NCI-H345 (cell line): Measurements from ENCODE around the gene SSTR5.

ENCODE experiments used
- DNase-seq: peaks from one replicate; lab custom pipeline; 2025; lab: John Stamatoyannopoulos, UW

Gene SSTR5

DNA sequence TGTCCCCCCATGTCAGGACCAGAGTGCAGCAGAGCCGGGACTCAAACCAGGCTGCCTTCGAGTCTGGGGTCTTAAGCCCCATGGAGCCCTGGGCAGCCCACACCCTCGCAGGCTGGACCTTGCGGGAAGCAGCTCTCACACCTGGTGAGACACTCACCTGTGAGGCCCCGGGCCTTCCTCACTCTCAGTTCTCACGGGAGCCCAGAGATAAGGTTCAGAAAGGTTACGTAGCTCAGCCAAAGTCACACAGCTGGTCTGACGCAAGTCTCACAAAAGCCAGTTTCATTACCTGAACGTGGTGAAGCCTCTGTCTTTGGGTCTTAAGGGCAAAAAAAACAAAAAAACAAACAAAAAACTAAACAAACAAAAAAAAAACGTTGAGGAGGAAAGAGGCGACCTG is 32.8 kb upstream of the SSTR5 start:
- DNase-seq = no peak

DNA sequence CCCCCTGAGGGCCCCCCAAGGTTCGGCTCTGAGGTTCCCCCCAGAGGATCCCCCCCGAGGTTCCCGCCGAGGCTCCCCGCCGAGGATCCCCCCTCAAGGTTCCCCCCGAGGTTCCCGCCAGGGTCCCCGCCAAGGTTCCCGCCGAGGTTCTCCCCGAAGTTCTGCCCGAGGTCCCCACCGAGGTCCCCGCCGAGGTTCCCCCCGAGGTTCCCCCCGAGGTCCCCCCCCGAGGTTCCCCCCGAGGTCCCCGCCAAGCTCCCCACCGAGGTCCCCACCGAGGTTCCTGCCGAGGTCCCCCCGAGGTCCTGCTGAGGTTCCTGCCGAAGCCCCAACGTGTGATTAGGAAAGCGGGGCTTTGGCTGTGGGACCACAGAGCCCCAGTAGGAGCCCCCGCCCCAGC is 32.2 kb upstream of the SSTR5 start:
- DNase-seq = no peak

DNA sequence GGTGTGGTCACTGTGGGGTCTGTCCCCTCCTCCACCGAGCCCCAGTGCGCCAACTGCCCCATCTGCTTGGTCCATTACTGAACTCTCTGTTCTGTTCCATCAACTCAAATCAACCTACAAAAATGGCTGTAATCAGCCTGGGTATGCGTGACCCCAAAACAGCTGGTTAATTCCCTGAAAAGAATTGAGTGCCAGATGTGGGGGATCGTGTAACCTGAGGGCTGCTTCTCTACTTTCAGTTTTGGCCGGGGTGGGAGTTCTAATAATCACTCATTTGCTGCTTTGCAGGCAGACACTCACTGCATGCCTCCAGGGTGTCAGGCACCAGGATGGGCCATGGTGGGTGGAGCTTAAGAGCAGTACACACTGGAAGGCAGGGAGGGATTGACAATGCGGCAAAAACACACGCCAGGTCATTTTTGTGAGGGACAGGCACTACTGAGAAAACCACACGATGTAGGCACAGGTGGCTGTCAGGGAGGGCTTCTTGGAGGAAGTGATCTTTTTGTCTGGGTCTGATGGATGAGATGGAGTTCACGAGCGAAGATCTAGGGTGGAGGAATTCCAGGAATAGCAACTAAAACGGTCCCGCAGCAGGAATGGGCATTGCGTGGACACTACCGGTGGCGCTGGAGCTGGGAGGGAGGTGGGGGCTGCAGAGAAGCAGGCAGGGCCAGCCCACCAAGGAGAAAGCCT is 30.4 kb upstream of the SSTR5 start:
- no peak for DNase-seq

DNA sequence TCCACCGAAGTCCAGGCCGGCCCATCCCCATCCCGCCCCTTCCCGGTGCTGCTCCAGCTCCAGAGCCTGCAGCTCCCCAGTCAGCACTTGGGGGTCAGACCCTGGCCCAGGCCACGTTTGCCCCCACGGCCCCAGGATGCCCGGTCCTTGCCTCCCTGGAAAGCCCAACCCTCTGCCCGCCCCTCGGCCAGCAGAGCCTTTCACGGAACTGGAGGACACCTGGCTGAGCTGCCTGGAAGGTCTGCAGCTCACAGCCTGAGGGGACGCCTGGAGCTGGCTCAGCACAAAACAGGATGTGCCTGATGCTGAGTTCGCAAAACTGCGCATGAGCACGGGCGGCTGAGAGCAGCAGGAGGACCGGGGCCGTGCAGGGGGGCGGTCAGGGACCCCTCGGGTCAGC is 29.7 kb upstream of the SSTR5 start:
- DNase-seq = peak; percentile 76

DNA sequence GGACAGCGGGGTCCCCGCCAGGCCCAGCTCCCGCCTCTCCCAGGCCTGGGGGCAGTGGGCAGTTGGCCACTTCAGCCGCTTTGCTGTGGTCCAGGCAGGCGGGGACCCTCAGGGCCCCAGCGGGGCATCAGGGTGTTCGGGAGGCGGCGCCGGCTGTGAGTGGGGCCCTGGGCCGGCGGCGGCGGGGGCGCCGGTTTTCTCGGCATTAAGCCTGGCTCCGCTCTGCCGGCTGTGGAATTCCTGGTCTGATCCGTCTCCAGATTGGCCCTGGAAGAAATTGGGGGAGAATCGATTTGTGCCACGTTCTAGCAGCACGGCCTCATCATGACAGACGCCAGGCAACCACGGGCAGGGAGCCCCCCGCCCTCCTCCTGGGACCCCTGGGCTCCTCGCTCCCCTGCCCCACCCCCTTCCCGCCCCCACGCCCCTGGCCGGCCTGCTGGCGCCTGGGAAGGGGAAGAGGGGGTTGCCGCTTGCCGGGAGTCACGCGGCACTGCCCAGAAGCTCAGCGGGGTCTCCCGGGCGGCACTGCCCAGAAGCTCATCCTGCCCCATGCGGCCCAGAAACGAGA is 28.6 kb upstream of the SSTR5 start:
- no peak for DNase-seq

DNA sequence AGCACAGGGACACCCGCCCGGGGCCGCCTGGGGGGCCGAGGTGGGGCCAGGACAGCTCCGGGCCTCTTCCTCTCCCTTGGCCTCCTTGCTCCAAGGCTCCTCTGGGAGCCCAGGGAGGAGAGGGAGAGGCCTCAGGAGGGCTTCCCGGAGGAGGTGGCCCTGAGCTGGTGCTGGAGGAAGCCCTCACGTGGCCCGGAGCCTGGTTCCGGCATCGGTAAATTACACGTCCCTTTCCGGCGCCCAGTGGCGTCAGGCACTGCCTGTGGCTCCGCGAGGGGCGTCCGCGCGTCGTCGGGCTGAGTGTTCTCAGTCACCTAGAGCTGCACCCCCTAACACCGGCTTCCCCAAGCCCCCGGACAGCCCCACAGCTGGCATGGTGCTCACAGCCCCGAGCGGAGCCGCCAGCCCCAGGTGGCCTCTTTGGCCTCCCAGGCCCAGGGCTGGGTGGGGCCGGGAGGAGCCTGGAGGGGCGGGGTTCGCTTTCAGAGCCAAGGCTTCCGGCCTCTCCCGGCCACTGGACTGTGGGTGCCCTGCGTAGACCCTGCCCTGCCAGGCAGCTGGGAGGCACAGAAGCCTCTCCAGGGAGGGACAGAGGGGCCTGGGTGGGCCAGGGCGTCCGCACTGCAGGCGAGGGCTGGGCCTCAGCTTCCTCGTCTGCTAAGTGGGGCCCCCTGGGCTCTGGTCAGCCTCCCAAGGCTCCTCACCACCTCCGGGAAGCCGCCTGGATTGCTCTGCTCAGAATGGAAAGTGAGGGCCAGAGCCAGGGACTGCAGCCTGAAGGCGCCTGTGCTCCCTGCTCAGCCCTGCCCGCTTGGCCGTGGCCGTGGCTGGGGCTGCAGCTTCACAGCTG is 27.9 kb upstream of the SSTR5 start:
- no peak for DNase-seq

DNA sequence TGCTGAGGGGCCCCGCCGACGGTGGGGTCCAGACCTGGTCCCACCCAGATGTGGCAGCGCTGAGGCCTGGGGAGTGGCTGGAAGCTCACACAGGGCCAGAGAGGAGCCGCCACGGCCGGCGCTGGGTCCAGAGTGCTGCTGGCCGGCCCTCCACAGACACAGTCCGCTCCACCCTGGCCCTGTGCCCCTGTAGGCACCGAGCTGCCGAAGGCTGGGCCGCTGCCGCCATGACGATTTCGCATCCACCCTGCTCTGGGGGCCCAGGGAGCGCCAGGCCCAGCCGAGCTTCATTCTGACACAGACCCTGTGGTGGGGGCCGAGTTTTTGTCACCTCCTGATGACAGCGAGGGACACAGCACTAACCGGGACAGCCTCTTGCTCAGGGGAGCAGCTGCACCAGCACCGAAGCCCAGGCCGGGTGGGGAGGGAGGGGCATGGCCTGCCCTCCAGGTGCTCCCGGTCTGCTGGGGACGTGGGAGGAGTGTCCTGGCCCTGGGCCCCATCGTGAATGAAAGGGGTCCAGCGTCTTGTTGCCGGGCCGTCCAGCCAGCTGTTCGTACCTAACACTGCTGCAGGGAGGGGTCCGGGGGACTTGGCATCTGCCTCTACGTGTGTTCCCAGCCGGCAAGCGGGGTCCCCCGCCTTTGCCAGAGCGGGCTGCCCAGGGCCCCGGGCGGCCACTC is 27.1 kb upstream of the SSTR5 start:
- DNase-seq = no peak

DNA sequence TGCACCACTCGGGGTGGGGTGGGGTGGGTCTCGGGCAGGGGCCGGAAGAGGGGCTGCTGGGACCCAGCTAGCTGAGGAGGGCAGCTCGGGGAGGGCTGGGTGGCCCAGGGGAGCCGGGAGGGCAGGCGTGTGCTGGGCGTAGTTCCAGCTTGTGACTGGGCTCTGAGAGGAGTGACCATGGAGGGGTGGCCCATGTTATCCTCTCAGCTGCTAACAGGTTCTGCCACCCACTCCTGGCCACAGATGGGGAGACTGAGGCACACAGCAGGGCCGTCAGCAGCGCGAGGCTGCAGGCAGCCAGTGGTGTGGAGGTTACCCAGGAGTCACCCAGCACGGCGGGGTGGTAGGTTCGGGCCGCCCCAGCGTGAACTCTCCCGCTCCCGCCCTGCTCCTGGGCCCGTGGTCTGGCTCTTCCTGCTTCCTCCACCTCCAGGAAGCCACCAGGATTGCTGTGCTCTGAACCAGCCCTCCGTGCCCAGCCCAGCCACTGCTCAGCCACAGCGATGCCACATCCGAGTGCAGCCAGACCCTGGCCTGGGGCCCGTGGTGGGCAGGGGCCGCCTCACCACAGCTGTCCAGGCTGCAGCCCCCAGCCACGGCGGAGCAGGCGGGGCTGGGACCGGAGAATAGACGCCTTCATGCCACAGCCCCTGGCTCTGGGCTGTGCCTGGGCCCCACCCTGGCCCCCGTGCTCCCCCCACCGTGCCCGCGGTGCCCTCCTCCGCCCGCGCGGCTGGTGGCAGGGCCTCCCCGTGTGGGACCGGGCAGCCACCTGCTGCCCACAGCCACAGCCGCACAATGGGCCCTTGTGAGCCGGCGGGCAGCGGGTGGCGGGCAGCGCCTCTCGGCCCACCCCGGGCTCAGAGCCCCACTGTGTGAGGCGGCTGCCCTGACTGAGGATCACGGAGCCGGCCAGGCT is 26.3 kb upstream of the SSTR5 start:
- no peak for DNase-seq

DNA sequence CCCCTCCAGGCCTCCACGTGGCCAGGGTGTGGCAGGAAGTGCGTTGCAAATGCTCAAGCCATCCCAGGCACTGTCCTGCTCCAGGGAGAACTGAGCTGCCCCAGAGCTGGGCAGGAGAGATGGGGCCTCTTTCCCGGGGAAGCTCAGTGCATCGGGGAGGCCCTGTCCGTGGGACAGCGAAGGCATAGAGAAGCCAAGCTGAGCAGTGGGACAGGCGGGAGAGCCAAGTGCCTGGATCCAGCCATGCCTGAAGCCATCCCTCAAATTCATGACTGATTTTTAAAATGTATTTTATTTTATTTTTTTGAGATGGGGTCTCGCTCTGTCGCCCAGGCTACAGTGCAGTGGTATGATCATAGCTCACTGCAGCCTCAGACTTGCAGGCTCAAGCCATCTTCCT is 25.4 kb upstream of the SSTR5 start:
- DNase-seq = no peak

DNA sequence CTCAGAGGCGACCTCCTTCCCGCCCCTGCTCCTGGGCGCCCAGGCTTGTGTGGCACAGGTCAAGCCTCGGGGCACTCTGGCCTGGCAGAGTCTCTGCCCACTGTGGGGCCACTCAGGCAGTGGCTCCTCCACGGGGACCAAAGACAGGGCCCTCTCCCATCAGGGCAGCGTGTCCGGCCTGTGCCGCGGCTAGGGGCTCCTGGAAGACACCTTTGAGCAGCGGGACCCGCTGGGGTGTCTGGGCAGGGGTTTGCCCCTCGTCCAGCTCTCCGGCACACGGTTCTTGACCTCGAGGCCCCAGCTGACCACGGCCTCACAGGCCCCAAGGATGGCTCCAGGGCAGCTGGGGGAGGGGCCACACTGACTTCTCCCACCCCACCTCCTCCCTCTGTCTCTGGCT is 24.7 kb upstream of the SSTR5 start:
- no peak for DNase-seq

DNA sequence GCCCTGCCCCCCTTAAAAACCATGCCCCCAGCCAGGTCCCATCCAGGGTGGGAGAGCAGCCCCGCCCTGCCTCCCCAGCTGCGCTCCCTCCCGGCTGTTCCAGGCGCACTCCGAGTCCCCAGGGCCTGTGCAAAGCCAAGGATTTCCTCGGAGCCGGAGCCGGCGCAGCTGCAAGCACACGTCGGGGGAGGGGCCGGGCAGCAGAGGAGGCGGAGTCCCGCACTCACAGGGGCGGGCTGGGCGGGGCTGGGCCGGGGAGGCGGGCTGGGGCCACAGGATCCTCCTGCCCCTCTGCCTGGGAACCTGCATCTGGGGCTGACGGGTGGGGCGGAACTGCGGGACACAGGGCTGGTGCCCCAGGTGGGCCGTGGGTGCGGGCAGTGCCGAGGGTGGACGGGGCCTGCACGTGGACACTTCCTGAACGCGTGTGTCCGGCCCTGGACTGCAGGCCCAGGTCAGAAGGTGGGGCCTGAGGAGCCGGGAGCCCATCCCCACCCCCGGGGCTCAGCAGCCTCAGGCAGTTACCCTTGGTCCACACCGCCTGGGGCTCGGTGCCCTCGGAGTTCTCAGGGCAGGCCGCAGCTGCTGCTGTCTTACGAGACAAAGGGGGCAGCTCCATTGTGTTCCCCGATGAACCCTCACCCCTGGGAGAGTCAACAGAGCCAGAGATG is 24.0 kb upstream of the SSTR5 start:
- peak; percentile 61 for DNase-seq

DNA sequence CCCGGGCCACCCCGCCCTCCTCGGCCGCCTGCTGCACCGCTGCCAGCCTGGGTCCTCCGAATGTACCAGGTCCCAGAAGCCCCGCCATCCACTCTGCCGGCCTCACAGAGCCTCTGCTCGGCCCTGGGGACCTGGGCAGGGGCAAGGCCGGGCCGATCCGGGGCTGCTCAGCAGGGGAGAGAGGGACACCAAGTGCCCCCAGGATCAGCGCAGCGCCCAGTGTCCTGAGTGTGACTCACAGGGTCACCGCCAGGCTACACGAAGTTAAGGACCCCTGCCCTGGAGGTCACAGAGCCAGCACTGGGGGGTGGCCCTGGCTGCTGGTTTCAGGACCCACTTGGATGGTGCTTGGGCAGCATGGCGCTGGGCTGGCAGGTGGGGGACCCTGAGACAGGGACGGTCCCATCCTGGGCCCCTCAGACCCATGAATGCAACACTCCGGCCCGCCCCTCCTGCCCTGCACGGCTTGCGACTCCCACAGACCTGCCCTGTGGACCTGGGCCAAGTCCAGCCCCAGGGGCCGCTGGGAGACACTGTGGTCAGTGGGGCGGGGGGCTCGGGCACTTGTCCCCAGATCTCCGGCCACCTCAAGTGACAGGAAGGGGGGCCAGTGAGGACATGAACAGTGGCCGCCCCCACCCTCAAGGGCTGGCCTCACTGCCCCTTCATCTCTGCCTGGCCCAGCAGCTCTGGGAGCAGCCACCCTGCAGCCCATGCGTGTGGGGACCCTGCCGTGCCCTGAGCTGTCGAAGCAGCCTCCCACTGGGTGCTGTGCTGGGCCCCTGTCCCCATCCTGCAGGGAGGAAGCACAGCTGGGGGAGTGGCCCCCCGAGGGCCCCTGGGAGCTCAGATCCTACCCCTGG is 23.2 kb upstream of the SSTR5 start:
- no peak for DNase-seq

DNA sequence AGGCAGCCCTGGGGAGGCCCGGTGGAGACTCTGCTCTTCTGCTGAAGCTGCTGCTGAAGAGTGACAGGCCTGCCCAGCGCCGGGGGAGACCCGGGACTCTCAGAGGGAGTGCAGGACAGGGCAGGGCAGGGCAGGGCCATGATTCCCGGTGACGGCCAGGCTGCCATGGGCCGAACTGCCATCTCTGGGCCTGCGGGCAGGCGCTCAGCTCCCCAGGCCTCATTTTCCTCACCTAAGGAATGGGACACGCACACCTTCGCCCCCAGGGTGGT is 22.6 kb upstream of the SSTR5 start:
- DNase-seq = no peak

DNA sequence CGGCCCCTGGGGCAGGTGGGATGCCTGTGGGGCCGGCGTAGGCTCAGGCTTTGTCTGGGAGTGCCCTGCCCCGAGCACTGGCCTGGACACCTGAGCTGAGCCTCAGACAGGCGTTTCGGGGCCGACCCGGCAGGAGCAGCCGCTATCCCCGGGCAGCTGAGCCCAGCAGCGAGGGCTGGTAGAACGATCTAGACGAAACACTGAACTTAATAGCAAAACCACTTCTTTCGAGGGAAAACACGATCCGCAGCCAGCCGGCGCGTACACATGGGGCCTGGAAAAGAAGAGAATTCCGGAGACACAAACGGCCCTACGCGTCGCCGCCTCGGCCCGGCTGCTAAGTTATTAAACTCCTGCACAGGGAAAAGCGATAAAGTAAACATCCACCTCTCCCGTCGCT is 22.0 kb upstream of the SSTR5 start:
- no peak for DNase-seq

DNA sequence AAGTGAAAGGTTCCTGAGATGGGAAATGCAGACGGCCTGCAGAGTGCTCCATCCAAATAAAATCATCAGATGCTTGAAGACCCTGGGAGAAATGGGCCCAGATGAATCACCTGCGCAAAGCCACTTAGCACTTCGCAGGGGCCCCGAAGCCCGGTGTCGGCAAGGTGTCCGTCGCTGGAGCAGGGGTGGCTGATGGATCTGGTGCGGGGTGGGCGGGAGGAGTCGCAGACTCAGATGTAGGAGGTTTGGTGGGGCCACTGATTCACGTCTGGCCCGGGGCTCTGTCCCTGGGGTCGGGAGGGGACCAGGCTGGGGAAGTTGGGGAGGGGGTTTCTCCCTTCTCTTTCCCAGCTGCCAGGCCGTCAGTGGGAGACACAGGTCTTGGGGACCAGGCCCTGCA is 21.6 kb upstream of the SSTR5 start:
- DNase-seq = no peak

DNA sequence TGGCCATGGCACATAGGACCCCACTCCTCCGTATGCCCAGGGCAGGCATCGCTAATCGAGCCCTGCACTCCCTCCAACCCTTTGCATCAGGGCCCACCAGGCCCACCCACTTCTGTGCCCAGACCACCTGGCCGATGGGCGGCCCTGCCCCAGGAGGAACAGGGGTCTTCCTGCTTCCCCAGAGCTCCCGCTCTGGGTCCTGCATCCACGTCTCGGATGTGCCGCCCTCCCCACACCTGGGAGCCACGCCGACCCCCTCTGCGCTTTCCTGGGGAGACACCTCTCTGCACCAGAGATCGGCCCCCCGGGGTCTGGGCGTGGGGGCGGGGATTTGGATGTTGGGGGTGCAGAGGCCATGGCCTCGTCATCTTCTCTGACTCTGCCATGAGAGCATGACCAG is 21.1 kb upstream of the SSTR5 start:
- no peak for DNase-seq

DNA sequence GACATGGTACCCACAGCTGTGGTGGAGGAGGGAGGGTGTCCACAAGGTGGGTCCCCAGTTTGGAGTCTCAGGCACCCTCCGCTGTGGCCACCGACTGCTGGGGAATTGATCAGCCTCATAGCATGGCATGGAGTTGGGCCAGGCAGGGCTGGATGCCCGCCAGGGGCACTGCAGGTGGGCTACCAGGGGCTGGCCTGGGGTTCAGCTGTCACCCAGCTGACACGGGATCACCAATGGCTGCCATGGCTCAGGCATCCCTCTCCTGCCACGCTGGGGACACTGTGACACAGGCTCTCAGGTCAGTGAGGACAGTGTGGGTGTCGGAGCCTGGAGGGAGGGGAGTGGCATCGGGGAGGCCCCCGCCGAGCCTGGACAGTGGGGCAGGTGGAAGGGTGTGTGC is 19.8 kb upstream of the SSTR5 start:
- DNase-seq = peak; percentile 15

DNA sequence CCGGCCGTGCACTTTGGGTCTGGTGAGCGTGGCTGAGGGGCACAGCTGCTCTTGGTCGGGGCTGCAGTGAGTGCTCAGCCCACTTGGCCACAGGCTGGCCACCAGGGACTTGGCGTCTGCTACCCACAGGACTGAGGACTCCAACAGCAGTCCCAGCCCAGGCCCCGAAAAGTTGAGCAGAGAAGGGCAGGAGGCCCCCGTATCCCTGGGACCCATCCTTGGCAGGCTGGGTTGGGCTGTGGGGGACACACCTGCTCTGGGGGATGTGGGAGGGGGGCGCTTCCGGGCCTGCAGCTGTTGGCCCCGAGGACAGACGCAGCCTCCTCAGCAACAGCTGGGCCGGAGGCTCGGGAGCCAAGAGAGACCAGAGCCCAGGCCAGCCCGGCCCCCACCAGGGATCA is 19.4 kb upstream of the SSTR5 start:
- no peak for DNase-seq

DNA sequence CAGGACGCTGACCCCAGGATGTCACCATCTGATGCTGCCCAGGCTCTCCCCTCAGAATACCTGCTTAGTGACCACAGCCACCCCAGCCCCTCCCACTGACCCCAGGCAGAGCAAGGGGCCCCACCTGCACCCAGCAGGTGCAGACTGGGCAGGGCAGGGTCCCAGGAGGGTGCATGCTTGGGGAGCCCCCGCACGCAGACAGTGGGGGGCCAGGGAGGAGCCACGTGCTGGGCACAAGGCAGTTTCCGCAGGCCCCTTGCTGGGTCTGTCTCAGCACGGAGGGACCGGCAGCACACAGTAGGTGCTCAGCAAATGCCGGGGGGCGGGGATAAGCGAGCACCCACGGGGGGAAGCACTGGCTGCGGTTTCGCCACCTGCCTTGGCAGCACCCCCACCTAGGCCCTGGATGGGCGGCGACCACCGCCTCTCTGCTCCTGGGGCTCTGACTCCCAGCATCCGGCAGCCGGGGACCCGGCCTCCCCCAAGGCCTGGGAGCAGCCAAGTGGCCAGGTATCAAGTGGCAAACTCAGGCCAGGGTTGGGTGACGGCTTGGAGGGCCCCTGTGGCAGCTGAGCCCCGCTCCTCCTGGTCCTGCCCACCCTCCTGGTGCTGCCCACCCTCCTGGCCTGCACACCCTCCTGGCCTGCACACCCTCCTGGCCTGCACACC is 18.7 kb upstream of the SSTR5 start:
- no peak for DNase-seq
